SK-N-MC (cell line): ENCODE results near the gene NOX5.

ENCODE experiments used
- EZH2 ChIP-seq: fragments of 200-600 bp; sonication (generic); IDR thresholded peaks from one replicate; pipeline ENCODE4 v1.6.1; 2017; ENCODE audit warnings: antibody characterized with exemption
- FOXP2 ChIP-seq: optimal IDR thresholded peaks from 2 replicates; pipeline ENCODE3; 2011; ENCODE audit warnings: mild to moderate bottlenecking, moderate library complexity; ENCODE audit not compliant: insufficient read depth; ENCODE audit errors: extremely low read length, control extremely low read depth
- POLR2AphosphoS5 ChIP-seq: IDR thresholded peaks from 2 replicates; pipeline ENCODE4 v1.6.1; 2012; ENCODE audit warnings: mild to moderate bottlenecking, low read depth, low read length, borderline replicate concordance

GRCh38 chr15:69088300-69088965 is 73.9 kb downstream of the NOX5 start:
- no peak for TF ChIP-seq EZH2
- TF ChIP-seq POLR2AphosphoS5 = no peak
- TF ChIP-seq FOXP2 = no peak
